Endothelial cell (in vitro differentiated cells): Measurements from ENCODE around the gene MAN2A2. TPM values are rescaled to one million over a fixed set of nuclear protein-coding genes. Genes with fewer than 3 reads are reported as not detected.
A peak's percentile ranks its signal among the peaks of the same experiment; 100 is the strongest.

ENCODE experiments used
- DNase-seq: peaks from one replicate; pipeline ENCODE4 v3.0.0; 2021; ENCODE audit warnings: low spot score
- H3K27ac Mint-ChIP-seq: one replicate; pipeline ENCODE4 v1.8.0; 2021; ENCODE audit warnings: mixed read lengths, inconsistent platforms; ENCODE audit not compliant: unreplicated experiment
- H3K27me3 Mint-ChIP-seq: one replicate; pipeline ENCODE4 v1.8.0; 2021; ENCODE audit warnings: mild to moderate bottlenecking, moderate library complexity, mixed read lengths, inconsistent platforms; ENCODE audit not compliant: unreplicated experiment
- H3K36me3 Mint-ChIP-seq: one replicate; pipeline ENCODE4 v1.8.0; 2021; ENCODE audit warnings: mild to moderate bottlenecking, low read depth, mixed read lengths, inconsistent platforms; ENCODE audit not compliant: unreplicated experiment
- H3K4me1 Mint-ChIP-seq: one replicate; pipeline ENCODE4 v1.8.0; 2021; ENCODE audit warnings: mild to moderate bottlenecking, mixed read lengths, inconsistent platforms; ENCODE audit not compliant: unreplicated experiment
- H3K4me3 Mint-ChIP-seq: one replicate; pipeline ENCODE4 v1.8.0; 2021; ENCODE audit warnings: mild to moderate bottlenecking, mixed read lengths, inconsistent platforms; ENCODE audit not compliant: unreplicated experiment
- H3K9me3 Mint-ChIP-seq: one replicate; pipeline ENCODE4 v1.8.0; 2021; ENCODE audit warnings: mixed read lengths, inconsistent platforms; ENCODE audit not compliant: unreplicated experiment
- CTCF ChIP-seq: fragments of 200-600 bp; sonication (generic); IDR thresholded peaks from one replicate; pipeline ENCODE4 v1.5.0; 2021; ENCODE audit warnings: antibody characterized with exemption; ENCODE audit not compliant: unreplicated experiment
- long read RNA-seq: library from polyadenylated mRNA; unstranded; transcript quantifications from one replicate; pipeline ENCODE4 v2.0.0, GENCODE V29; 2020; ENCODE audit not compliant: unreplicated experiment
- total RNA-seq: library from RNA; stranded (reverse); fragmentation: NEBNext Ultra II Directional; extraction: Animal tissue kit (Norgen Biotek cat#: 25700); gene quantifications from one replicate; pipeline ENCODE4 v1.2.1, GENCODE V29; 2021; ENCODE audit not compliant: unreplicated experiment

Gene MAN2A2
- 72.2 TPM for total RNA-seq
- long read RNA-seq, partial matches to known transcripts, result 3 of 6 reads
- long read RNA-seq, other reads (novel, unspliced or antisense), result 0 of 6 reads

GRCh38 chr15:90902840-90903732 lies at the start of gene MAN2A2:
TSS of gene MAN2A2 (plus strand) at chr15:90903302. CDS start at chr15:90904208, 906 bp downstream.
- no peaks in the 10 kb centered on the region for H3K9me3 Mint-ChIP-seq
- H3K27ac Mint-ChIP-seq, result peak within 1 kb of the TSS; percentile 93
- H3K27me3 Mint-ChIP-seq, result peaks cover 6% of the 10 kb centered on the region
- H3K36me3 Mint-ChIP-seq, result peaks cover 19% of the 10 kb centered on the region
- H3K4me3 Mint-ChIP-seq, result peak within 1 kb of the TSS; percentile 97
- DNase-seq, result peak; percentile 43
- no peak for TF ChIP-seq CTCF
- peaks cover 12% of the 10 kb centered on the region for H3K4me1 Mint-ChIP-seq

GRCh38 chr15:90855139-90855538 lies 48.0 kb upstream of the MAN2A2 start:
- DNase-seq, result no peak
- peaks cover 20% of the 10 kb centered on the region for H3K4me1 Mint-ChIP-seq
- no peak for TF ChIP-seq CTCF
- H3K4me3 Mint-ChIP-seq, result no peak overlapping the region
- peaks cover 11% of the 10 kb centered on the region for H3K27me3 Mint-ChIP-seq
- H3K36me3 Mint-ChIP-seq, result no peaks in the 10 kb centered on the region
- H3K9me3 Mint-ChIP-seq, result no peaks in the 10 kb centered on the region
- no peak overlapping the region for H3K27ac Mint-ChIP-seq

GRCh38 chr15:90857337-90857736 lies 45.8 kb upstream of the MAN2A2 start:
- Mint-ChIP-seq H3K27me3 (peaks cover 11% of the 10 kb centered on the region), H3K36me3 (no peaks in the 10 kb centered on the region), H3K27ac (no peak overlapping the region), H3K4me3 (no peak overlapping the region), H3K4me1 (peaks cover 20% of the 10 kb centered on the region), H3K9me3 (no peaks in the 10 kb centered on the region)
- DNase-seq, result no peak
- TF ChIP-seq CTCF, result no peak

- TF ChIP-seq CTCF, result no peak
- H3K27me3 Mint-ChIP-seq, result peaks cover 11% of the 10 kb centered on the region
- H3K4me1 Mint-ChIP-seq, result peaks cover 20% of the 10 kb centered on the region
- no peak overlapping the region for H3K27ac Mint-ChIP-seq
- H3K9me3 Mint-ChIP-seq, result no peaks in the 10 kb centered on the region
- no peak for DNase-seq
- H3K4me3 Mint-ChIP-seq, result no peak overlapping the region
- no peaks in the 10 kb centered on the region for H3K36me3 Mint-ChIP-seq
These were observed 45.1 kb upstream of the MAN2A2 start for GRCh38 chr15:90857883-90858443.
